Measurements from ENCODE around the gene ONECUT2. TPM values are rescaled to one million over a fixed set of nuclear protein-coding genes. Genes with fewer than 3 reads are reported as not detected.

Gene ONECUT2
- total and polyA plus RNA-seq, 2 donors (not counting 1 experiment from before 2014, with no cell fraction given), result not detected

GRCh38 chr18:57437402-57437765 lies 2.2 kb downstream of the ONECUT2 start:
- ATAC-seq (ENCODE audit: low read depth) (no peak), DNase-seq (peak; percentile 27)
- Histone ChIP-seq H3K9me3 (ENCODE audit: control extremely low read depth in 1 of 3, control insufficient read depth in 2 of 3, insufficient read depth in 1 of 3, low read length in 2 of 3) (peaks cover 0 to 79% (median 18%) of the 10 kb centered on the region in 3 donors), H3K36me3 (replicated peaks in 1 of 2; ENCODE audit: control extremely low read depth in 1 of 2, control insufficient read depth in 1 of 2, extremely low read depth in 1 of 2, insufficient read depth in 2 of 2, low read length in 1 of 2) (no peaks in the 10 kb centered on the region), H3K79me2 (ENCODE audit: control insufficient read depth, insufficient read depth, low read length) (no peaks in the 10 kb centered on the region), H3K9ac (ENCODE audit: low read length) (no peak overlapping the region), H3K4me1 (ENCODE audit: control insufficient read depth in 2 of 2, insufficient read depth in 2 of 2, low read length in 2 of 2) (peaks cover 71 to 78% of the 10 kb centered on the region in 2 donors), H2AFZ (ENCODE audit: insufficient read depth, low read depth, low read length, poor library complexity, severe bottlenecking) (no peak overlapping the region), H3K27ac (ENCODE audit: low read length in 2 of 2) (no peak overlapping the region), H3K4me2 (replicated peaks; ENCODE audit: low read depth, low read length, poor library complexity, severe bottlenecking) (peak overlapping the region; percentile 60), H4K20me1 (ENCODE audit: control insufficient read depth, insufficient read depth, low read length, poor library complexity, severe bottlenecking) (no peaks in the 10 kb centered on the region), H3K4me3 (ENCODE audit: control extremely low read depth in 1 of 5, extremely low read depth in 1 of 5, insufficient read depth in 1 of 5, low read depth in 2 of 5, low read length in 4 of 5) (no peak overlapping the region), H3K27me3 (replicated peaks in 1 of 4; ENCODE audit: control extremely low read depth in 1 of 4, control insufficient read depth in 3 of 4, insufficient read depth in 4 of 4, low read length in 3 of 4) (peaks cover 0 to 91% (median 86%) of the 10 kb centered on the region in 4 experiments)
- Mint-ChIP-seq H3K27ac (peak overlapping the region; percentile 37), H3K4me3 (peak overlapping the region; percentile 75), H3K27me3 (peaks cover 72% of the 10 kb centered on the region), H3K4me1 (peaks cover 55% of the 10 kb centered on the region), H3K9me3 (ENCODE audit: insufficient read depth) (no peaks in the 10 kb centered on the region)
- ChIA-PET CTCF (no interaction called here), POLR2A (no interaction called here)
- TF ChIP-seq, protein P1, sequence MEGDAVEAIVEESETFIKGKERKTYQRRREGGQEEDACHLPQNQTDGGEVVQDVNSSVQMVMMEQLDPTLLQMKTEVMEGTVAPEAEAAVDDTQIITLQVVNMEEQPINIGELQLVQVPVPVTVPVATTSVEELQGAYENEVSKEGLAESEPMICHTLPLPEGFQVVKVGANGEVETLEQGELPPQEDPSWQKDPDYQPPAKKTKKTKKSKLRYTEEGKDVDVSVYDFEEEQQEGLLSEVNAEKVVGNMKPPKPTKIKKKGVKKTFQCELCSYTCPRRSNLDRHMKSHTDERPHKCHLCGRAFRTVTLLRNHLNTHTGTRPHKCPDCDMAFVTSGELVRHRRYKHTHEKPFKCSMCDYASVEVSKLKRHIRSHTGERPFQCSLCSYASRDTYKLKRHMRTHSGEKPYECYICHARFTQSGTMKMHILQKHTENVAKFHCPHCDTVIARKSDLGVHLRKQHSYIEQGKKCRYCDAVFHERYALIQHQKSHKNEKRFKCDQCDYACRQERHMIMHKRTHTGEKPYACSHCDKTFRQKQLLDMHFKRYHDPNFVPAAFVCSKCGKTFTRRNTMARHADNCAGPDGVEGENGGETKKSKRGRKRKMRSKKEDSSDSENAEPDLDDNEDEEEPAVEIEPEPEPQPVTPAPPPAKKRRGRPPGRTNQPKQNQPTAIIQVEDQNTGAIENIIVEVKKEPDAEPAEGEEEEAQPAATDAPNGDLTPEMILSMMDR (IDR thresholded peaks at IDR 0.05), result no peak
- no peak for TF ChIP-seq EZH2 (IDR thresholded peaks at IDR 0.05; ENCODE audit: borderline replicate concordance, insufficient read depth, low read depth, low read length, poor library complexity, severe bottlenecking)
- intact Hi-C loops (cut with micrococcal nuclease), result no loop called here
- 5% methylated on average over 16 of the region's 16 CpGs for WGBS (ENCODE audit: insufficient coverage)

GRCh38 chr18:57437766-57438671 lies 2.8 kb downstream of the ONECUT2 start:
- H4K20me1 ChIP-seq (ENCODE audit: control insufficient read depth, insufficient read depth, low read length, poor library complexity, severe bottlenecking), result no peaks in the 10 kb centered on the region
- POLR2A ChIA-PET, result no interaction called here
- no peak overlapping the region for H2AFZ ChIP-seq (ENCODE audit: insufficient read depth, low read depth, low read length, poor library complexity, severe bottlenecking)
- intact Hi-C loops (cut with micrococcal nuclease), result no loop called here
- 4% methylated on average over 65 of the region's 72 CpGs for WGBS (ENCODE audit: insufficient coverage)
- ATAC-seq (ENCODE audit: low read depth), result no peak
- peak; percentile 37 for DNase-seq
- H3K27me3 ChIP-seq (replicated peaks in 1 of 4; ENCODE audit: control extremely low read depth in 1 of 4, control insufficient read depth in 3 of 4, insufficient read depth in 4 of 4, low read length in 3 of 4), result peaks cover 0 to 94% (median 86%) of the 10 kb centered on the region in 4 experiments
- no peak overlapping the region for H3K27ac ChIP-seq (ENCODE audit: low read length in 2 of 2)
- no peaks in the 10 kb centered on the region for H3K36me3 ChIP-seq (replicated peaks in 1 of 2; ENCODE audit: control extremely low read depth in 1 of 2, control insufficient read depth in 1 of 2, extremely low read depth in 1 of 2, insufficient read depth in 2 of 2, low read length in 1 of 2)
- Mint-ChIP-seq H3K9me3 (ENCODE audit: insufficient read depth) (no peaks in the 10 kb centered on the region), H3K27me3 (peaks cover 78% of the 10 kb centered on the region), H3K27ac (no peak overlapping the region), H3K4me3 (peak overlapping the region; percentile 75), H3K4me1 (peaks cover 56% of the 10 kb centered on the region)
- CTCF ChIA-PET, result no interaction called here
- no peak overlapping the region for H3K9ac ChIP-seq (ENCODE audit: low read length)
- H3K4me3 ChIP-seq (ENCODE audit: control extremely low read depth in 1 of 5, extremely low read depth in 1 of 5, insufficient read depth in 1 of 5, low read depth in 2 of 5, low read length in 4 of 5), result no peak overlapping the region
- peak overlapping the region; percentile 60 for H3K4me2 ChIP-seq (replicated peaks; ENCODE audit: low read depth, low read length, poor library complexity, severe bottlenecking)
- peaks cover 0 to 84% (median 18%) of the 10 kb centered on the region in 3 donors for H3K9me3 ChIP-seq (ENCODE audit: control extremely low read depth in 1 of 3, control insufficient read depth in 2 of 3, insufficient read depth in 1 of 3, low read length in 2 of 3)
- TF ChIP-seq EZH2 (IDR thresholded peaks at IDR 0.05; ENCODE audit: borderline replicate concordance, insufficient read depth, low read depth, low read length, poor library complexity, severe bottlenecking), result no peak
- TF ChIP-seq, protein P1 (IDR thresholded peaks at IDR 0.05), result no peak
- no peaks in the 10 kb centered on the region for H3K79me2 ChIP-seq (ENCODE audit: control insufficient read depth, insufficient read depth, low read length)
- H3K4me1 ChIP-seq (ENCODE audit: control insufficient read depth in 2 of 2, insufficient read depth in 2 of 2, low read length in 2 of 2), result peaks cover 71 to 81% of the 10 kb centered on the region in 2 donors

Measured in B cell (primary cell).